OCI-LY3 (cell line): Measurements from ENCODE around the gene KIFC1.

ENCODE experiments used
- H2AFZ ChIP-seq: fragments of 200-600, 300-600 bp; shearing (Covaris generic); 2 replicates; pipeline ENCODE4 v1.6.0; 2014; ENCODE audit warnings: antibody characterized with exemption, low read depth, low read length
- H3K27ac ChIP-seq: fragments of 200-600, 300-600 bp; sonication (generic); 2 replicates; pipeline ENCODE4 v1.5.1; 2014; ENCODE audit warnings: mild to moderate bottlenecking, low read length, moderate library complexity, mixed read lengths
- H3K27me3 ChIP-seq: fragments of 200-600, 300-600 bp; sonication (generic); 2 replicates; pipeline ENCODE4 v1.6.1; 2014; ENCODE audit warnings: low read depth, low read length, mixed read lengths
- H3K36me3 ChIP-seq: fragments of 200-600, 300-600 bp; sonication (generic); replicated peaks from 2 replicates; pipeline ENCODE3; 2014; ENCODE audit warnings: low read depth, low read length, mixed read lengths
- H3K4me1 ChIP-seq: fragments of 300-600, 200-600 bp; sonication (generic); 2 replicates; pipeline ENCODE4 v1.6.1; 2014; ENCODE audit warnings: low read length, mixed read lengths
- H3K4me2 ChIP-seq: fragments of 200-600, 300-600 bp; sonication (generic); 2 replicates; pipeline ENCODE4 v1.6.1; 2014; ENCODE audit warnings: low read length, mixed read lengths
- H3K4me3 ChIP-seq: fragments of 300-600, 200-600 bp; sonication (generic); 2 replicates; pipeline ENCODE4 v1.5.1; 2014; ENCODE audit warnings: antibody characterized with exemption, mild to moderate bottlenecking, low read length, moderate library complexity
- H3K79me2 ChIP-seq: fragments of 300-600, 200-600 bp; shearing (Covaris generic); 2 replicates; pipeline ENCODE4 v1.6.1; 2014; ENCODE audit warnings: mild to moderate bottlenecking, low read length, mixed read lengths
- H3K9ac ChIP-seq: fragments of 300-600, 200-600 bp; shearing (Covaris generic); 2 replicates; pipeline ENCODE4 v1.6.0; 2014; ENCODE audit warnings: mild to moderate bottlenecking, low read length, moderate library complexity
- H3K9me3 ChIP-seq: fragments of 200-600, 300-600 bp; shearing (Covaris generic); 2 replicates; pipeline ENCODE4 v1.6.1; 2014; ENCODE audit warnings: low read length, mixed read lengths; ENCODE audit not compliant: insufficient read depth
- H4K20me1 ChIP-seq: fragments of 200-600, 300-600 bp; sonication (generic); 2 replicates; pipeline ENCODE4 v1.6.1; 2016; ENCODE audit warnings: low read length, mixed read lengths; ENCODE audit not compliant: insufficient read depth
- CTCF ChIP-seq: fragments of 200-600, 300-600 bp; sonication (generic); IDR thresholded peaks from 2 replicates; pipeline ENCODE4 v1.5.1; 2014; ENCODE audit warnings: antibody characterized with exemption, low read length, low read depth
- EZH2phosphoT487 ChIP-seq: fragments of 200-600 bp; shearing (Covaris generic); IDR thresholded peaks from 2 replicates; pipeline ENCODE4 v1.6.1; 2018; ENCODE audit warnings: antibody characterized with exemption, mixed run types, low read depth

Gene KIFC1

GRCh38 chr6:33380272-33380981, 11.2 kb upstream of the KIFC1 start:
- Histone ChIP-seq H3K27ac (no peak overlapping the region), H3K79me2 (no peaks in the 10 kb centered on the region), H3K9ac (no peak overlapping the region), H3K36me3 (no peaks in the 10 kb centered on the region), H4K20me1 (no peaks in the 10 kb centered on the region), H3K4me1 (no peaks in the 10 kb centered on the region), H3K9me3 (no peaks in the 10 kb centered on the region), H3K27me3 (no peaks in the 10 kb centered on the region), H2AFZ (no peak overlapping the region), H3K4me2 (no peak overlapping the region), H3K4me3 (no peak overlapping the region)
- no peak for TF ChIP-seq EZH2phosphoT487
- no peak for TF ChIP-seq CTCF

- Histone ChIP-seq H3K9ac (no peak overlapping the region), H3K27me3 (no peaks in the 10 kb centered on the region), H3K4me3 (no peak overlapping the region), H3K36me3 (no peaks in the 10 kb centered on the region), H4K20me1 (no peaks in the 10 kb centered on the region), H2AFZ (no peak overlapping the region), H3K4me2 (no peak overlapping the region), H3K4me1 (no peaks in the 10 kb centered on the region), H3K9me3 (no peaks in the 10 kb centered on the region), H3K79me2 (no peaks in the 10 kb centered on the region), H3K27ac (no peak overlapping the region)
- TF ChIP-seq EZH2phosphoT487 = no peak
- no peak for TF ChIP-seq CTCF
These were observed 8.0 kb upstream of the KIFC1 start for GRCh38 chr6:33383427-33384185.

GRCh38 chr6:33384581-33385020, 7.0 kb upstream of the KIFC1 start:
- no peak overlapping the region for H3K4me2 ChIP-seq
- H2AFZ ChIP-seq = no peak overlapping the region
- no peaks in the 10 kb centered on the region for H3K9me3 ChIP-seq
- H3K79me2 ChIP-seq = no peaks in the 10 kb centered on the region
- no peak overlapping the region for H3K4me3 ChIP-seq
- H3K4me1 ChIP-seq = no peaks in the 10 kb centered on the region
- no peak overlapping the region for H3K27ac ChIP-seq
- H4K20me1 ChIP-seq = no peaks in the 10 kb centered on the region
- no peaks in the 10 kb centered on the region for H3K27me3 ChIP-seq
- H3K9ac ChIP-seq = no peak overlapping the region
- H3K36me3 ChIP-seq = no peaks in the 10 kb centered on the region
- TF ChIP-seq CTCF (no peak), EZH2phosphoT487 (no peak)

GRCh38 chr6:33390173-33390572, 1.4 kb upstream of the KIFC1 start:
- Histone ChIP-seq H4K20me1 (peaks cover 10% of the 10 kb centered on the region), H3K4me3 (no peak overlapping the region), H3K9me3 (no peaks in the 10 kb centered on the region), H2AFZ (no peak overlapping the region), H3K79me2 (peaks cover 35% of the 10 kb centered on the region), H3K9ac (no peak overlapping the region), H3K27me3 (no peaks in the 10 kb centered on the region), H3K36me3 (peaks cover 16% of the 10 kb centered on the region), H3K27ac (no peak overlapping the region), H3K4me2 (no peak overlapping the region), H3K4me1 (peaks cover 26% of the 10 kb centered on the region)
- no peak for TF ChIP-seq CTCF
- no peak for TF ChIP-seq EZH2phosphoT487
